Upper lobe of left lung (tissue), 4 donors: ENCODE measurements around the gene MTRF1.

Source experiments
- EP300 ChIP-seq, 4 donors: sonication (generic); formaldehyde crosslinking; IDR thresholded peaks; one replicate each; pipeline ENCODE4 v1.5.1; 2017; ENCODE audit warnings: antibody characterized with exemption in 4 of 4, control low read depth in 2 of 4
- POLR2A ChIP-seq, 4 donors: fragments of 450-650 bp; IDR thresholded peaks; one replicate each; pipeline ENCODE4 v1.5.1; 2016 to 2017; ENCODE audit warnings: antibody characterized with exemption in 4 of 4, mild to moderate bottlenecking in 2 of 4
- POLR2AphosphoS5 ChIP-seq, 2 donors: sonication (generic); formaldehyde crosslinking; IDR thresholded peaks; one replicate each; pipeline ENCODE4 v1.5.1; 2017; ENCODE audit warnings: antibody characterized with exemption in 2 of 2
- TF ChIP-seq, protein P1 (sequence below), 6 experiments: fragments of 450-650 bp in 4 of 6; fragments of 200-600 bp in 2 of 6; sonication (generic) in 2 of 6; IDR thresholded peaks; one replicate each; pipeline ENCODE4 v1.5.1; 2016 to 2019; ENCODE audit warnings: antibody characterized with exemption in 6 of 6

DNA sequence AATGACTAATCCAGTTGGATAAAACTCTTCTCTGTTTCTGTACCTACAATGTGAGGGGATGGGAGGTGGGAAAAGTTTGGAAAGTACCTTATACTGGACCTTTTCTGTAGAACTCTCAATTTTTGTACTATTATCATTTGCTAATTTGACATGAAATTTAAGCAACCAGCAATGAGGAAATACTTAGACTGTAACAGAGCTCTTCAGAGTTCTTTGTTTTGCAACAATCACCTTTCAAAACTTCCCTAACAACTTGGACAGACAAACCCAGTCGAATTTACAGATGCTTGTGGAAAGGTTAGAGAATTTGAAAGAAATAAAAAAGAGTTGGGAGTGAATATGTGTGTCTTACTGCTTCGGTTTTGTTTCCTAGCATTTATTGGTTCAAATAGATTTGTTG is 85.8 kb downstream of the MTRF1 start:
- TF ChIP-seq, protein P1, sequence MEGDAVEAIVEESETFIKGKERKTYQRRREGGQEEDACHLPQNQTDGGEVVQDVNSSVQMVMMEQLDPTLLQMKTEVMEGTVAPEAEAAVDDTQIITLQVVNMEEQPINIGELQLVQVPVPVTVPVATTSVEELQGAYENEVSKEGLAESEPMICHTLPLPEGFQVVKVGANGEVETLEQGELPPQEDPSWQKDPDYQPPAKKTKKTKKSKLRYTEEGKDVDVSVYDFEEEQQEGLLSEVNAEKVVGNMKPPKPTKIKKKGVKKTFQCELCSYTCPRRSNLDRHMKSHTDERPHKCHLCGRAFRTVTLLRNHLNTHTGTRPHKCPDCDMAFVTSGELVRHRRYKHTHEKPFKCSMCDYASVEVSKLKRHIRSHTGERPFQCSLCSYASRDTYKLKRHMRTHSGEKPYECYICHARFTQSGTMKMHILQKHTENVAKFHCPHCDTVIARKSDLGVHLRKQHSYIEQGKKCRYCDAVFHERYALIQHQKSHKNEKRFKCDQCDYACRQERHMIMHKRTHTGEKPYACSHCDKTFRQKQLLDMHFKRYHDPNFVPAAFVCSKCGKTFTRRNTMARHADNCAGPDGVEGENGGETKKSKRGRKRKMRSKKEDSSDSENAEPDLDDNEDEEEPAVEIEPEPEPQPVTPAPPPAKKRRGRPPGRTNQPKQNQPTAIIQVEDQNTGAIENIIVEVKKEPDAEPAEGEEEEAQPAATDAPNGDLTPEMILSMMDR (IDR thresholded peaks at IDR 0.05): no peak
- TF ChIP-seq POLR2AphosphoS5 (IDR thresholded peaks at IDR 0.05) (no peak), POLR2A (IDR thresholded peaks at IDR 0.05) (no peak), EP300 (IDR thresholded peaks at IDR 0.05) (no peak)
